T-helper 9 cell (primary cell): ENCODE results near the gene EP300.
"Not testable (repeated sequence)": the region's sequence is repeated elsewhere in the genome, so short reads cannot be mapped to it uniquely, and the experiment has no call there.

Experiments used
- DNase-seq: peaks from one replicate; pipeline ENCODE4 v3.0.0-alpha.2; 2020

The EP300 gene

GRCh38 chr22:41157083-41157482, 64.7 kb downstream of the EP300 start:
- DNase-seq: no peak

GRCh38 chr22:41169157-41169556, 76.8 kb downstream of the EP300 start:
- no peak for DNase-seq

DNA sequence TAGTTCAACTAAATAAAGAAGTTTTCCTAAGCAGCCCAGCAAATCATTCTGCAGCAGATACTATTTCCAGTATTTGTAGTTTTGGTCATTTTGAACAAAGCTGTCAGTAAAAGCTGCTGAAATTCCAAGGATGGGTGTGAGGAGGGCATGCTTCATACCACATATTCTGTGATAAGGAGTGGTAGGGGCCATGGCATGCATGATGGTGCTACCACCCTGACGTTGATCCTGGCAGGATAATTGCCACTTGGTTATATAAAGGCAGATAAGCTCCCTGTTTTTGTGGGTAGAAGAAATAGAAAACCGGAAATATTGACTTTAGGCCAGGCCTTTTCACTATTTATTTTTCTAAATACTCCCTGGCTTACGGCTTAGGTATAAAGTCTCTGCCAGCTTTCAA, 79.6 kb downstream of the EP300 start:
- DNase-seq: no peak

- no peak for DNase-seq
Observed at GRCh38 chr22:41175546-41175945, 83.2 kb downstream of the EP300 start.

DNA sequence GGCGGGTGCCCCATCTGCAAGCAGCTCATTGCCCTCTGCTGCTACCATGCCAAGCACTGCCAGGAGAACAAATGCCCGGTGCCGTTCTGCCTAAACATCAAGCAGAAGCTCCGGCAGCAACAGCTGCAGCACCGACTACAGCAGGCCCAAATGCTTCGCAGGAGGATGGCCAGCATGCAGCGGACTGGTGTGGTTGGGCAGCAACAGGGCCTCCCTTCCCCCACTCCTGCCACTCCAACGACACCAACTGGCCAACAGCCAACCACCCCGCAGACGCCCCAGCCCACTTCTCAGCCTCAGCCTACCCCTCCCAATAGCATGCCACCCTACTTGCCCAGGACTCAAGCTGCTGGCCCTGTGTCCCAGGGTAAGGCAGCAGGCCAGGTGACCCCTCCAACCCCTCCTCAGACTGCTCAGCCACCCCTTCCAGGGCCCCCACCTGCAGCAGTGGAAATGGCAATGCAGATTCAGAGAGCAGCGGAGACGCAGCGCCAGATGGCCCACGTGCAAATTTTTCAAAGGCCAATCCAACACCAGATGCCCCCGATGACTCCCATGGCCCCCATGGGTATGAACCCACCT, 84.7 kb downstream of the EP300 start:
- DNase-seq: no peak

- no peak for DNase-seq
Observed at GRCh38 chr22:41177622-41178424, 85.4 kb downstream of the EP300 start.

GRCh38 chr22:41178425-41178975, 86.1 kb downstream of the EP300 start:
- no peak for DNase-seq

- not testable (repeated sequence) for DNase-seq
Observed at GRCh38 chr22:41180362-41180761, 88.0 kb downstream of the EP300 start.

GRCh38 chr22:41180926-41181325, 88.5 kb downstream of the EP300 start:
- DNase-seq: no peak

- no peak for DNase-seq
Observed at GRCh38 chr22:41181349-41182241, 89.2 kb downstream of the EP300 start.

DNA sequence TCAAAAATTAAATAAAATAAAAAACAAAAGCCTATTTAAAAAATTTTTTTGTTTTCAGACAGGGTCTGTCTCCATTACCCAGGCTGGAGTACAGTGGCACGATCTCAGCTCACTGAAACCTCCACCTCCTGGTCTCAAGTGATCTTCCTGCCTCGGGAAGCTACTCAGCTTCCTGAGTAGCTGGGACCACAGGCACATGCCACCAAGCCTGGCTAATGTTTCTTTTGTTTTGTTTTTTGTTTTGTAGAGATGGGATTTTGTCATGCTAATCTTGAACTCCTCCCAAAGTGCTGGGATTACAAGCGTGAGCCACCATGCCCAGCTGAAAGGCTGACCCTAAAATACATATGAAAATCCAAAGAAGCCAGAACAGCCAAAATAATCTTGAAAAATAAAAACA, 92.3 kb downstream of the EP300 start:
- no peak for DNase-seq

- DNase-seq: no peak
Observed at GRCh38 chr22:41191467-41191866, 99.1 kb downstream of the EP300 start.

DNA sequence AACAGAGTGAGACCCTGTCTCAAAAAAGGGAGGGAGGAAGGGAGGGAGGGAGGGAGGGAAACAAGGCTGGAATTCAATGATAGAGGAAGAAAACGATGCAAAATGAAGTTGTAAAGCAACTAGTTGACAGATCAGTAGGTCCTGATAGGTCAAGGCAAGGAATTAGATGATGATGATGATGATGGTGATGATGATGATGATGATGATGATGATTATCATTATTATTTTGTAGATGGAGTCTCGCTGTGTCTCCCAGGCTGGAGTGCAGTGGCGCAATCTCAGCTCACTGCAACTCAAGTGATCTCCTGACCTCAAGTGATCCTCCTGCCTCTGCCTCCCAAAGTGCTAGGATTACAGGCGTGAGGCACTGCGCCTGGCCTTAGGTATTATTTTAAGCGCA, 101.4 kb downstream of the EP300 start:
- DNase-seq: no peak

DNA sequence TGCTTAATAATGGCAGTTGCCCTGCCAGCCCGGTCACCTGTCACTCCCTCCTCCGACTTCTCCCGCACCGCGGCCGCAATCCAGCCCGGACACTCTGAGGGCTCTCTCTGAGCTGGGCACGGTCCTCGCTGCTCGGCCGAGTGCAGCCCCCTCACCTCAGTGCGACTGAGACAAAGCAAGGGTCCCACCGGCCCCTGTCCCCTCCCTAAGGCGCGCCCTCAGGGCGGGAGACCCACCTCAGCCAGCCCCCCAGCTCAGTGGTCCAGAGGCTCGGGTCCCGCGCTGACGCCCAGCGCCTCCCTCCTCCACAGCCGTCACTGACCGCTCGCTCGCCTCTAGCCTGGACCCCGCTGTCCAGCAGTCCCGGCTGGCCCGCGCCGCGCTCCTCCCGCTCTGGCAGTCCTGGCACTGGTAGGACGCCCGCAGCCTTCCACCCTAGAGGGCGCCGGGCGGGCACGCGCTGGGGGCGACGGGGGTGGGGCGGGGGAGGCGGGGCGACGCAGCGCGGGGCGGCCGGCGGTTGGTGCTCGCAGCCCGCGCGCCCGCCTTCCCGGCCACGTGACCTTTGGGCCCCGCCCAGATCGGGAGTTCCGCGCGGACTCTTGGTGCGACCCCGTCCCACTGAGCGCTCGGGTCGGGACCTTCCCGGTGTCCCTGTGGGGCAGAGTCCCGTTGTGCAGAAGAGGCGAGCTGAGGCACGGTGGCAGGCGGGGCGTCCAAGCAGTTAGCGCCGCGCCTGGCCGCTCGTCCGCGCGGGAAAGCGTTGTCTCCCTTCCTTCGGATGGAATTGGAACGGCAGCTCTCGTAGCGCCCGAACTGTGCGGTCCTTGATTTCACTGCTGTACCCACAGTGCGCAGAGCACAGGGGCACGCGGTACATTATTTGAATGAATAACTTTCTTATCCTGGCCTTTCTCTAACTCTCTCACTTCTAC, 104.9 kb downstream of the EP300 start:
- peak; percentile 85 for DNase-seq

- peak; percentile 31 for DNase-seq
Observed at GRCh38 chr22:41198027-41198580, 105.7 kb downstream of the EP300 start.

DNA sequence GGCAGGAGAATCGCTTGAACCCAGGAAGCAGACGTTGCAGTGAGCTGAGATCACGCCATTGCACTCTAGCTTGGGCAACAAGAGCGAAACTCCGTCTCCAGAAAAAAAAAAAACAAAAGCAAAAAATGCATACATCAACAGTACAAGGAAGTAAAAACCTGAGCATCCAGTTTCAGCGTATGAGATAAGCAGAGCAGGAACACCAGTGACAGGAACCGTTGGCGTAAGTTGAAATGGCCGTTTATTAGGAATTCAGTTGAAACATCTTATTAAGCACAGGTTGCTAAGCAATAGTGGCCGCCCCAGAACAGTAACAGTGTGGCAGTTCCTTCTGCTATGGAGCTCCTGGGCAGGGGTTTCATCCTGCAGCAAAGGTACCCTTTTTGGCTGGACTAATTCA, 108.7 kb downstream of the EP300 start:
- no peak for DNase-seq

- DNase-seq: no peak
Observed at GRCh38 chr22:41203118-41203517, 110.7 kb downstream of the EP300 start.

DNA sequence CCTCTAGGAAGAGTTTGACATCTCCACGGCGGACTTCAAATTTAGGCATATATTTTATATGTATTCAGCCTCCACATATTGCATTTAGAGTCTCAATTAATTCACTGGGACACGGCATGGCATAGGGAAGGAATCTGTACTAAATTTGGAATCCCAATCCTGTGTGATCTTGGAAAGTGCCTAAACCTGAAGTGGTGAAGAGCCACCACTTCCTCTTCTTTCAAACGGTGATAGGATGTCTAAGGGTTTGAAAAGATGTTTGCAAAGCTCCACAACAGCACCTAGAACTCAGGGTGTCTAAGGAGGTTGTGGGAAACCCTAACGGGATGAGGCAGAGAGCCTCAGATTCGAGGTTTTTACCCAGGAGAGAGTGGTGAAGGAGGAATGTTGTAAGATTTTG, 111.7 kb downstream of the EP300 start:
- no peak for DNase-seq

- peak; percentile 99 for DNase-seq
Observed at GRCh38 chr22:41204992-41205900, 112.9 kb downstream of the EP300 start, which contains the start of gene L3MBTL2. TSS of gene L3MBTL2 (plus strand) at chr22:41205312. CDS start at chr22:41205363, 51 bp downstream.

- no peak for DNase-seq
Observed at GRCh38 chr22:41206719-41207118, 114.3 kb downstream of the EP300 start.
